22Rv1 (cell line): ENCODE results near the gene SUSD3.

Source experiments
- CTCF ChIP-seq: fragments of 450-650 bp; IDR thresholded peaks from 2 replicates; pipeline ENCODE4 v1.5.1; 2017; ENCODE audit warnings: mild to moderate bottlenecking
- ZFX ChIP-seq: fragments of 450-650 bp; IDR thresholded peaks from 2 replicates; pipeline ENCODE4 v1.6.1; 2017; ENCODE audit warnings: antibody characterized with exemption, borderline replicate concordance

DNA sequence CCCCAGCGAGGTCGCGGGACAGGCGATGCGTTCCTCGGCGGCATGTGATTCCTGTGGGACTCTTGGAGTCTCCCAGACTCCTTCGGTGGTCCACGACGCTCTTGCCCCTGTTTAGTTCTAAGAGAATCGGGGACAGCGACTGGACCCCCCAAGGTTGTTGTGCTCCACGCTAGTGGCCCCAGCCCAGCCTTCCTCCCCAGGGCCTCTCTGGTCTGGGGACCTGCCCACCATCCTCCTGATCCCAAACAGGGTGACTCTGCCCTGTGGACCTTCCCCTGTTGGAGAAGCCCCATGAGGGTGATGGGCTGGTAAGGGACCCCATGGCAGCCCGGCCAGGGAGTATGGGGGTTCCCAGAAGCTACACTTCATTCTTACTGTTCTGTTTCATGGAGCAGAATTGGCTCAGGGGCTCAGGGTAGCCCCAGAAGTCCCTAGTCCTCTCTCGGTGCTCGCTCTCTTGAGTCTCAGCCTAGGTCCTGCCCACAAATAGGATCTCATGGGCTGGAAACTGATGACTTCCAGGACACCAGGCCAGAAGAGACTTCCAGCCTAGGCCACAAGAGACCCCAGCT lies 38.4 kb downstream of the SUSD3 start:
- no peak for TF ChIP-seq CTCF
- TF ChIP-seq ZFX, result no peak
